Epidermal melanocyte (primary cell): ENCODE data around the gene SERPINB6.
A peak's percentile ranks its signal among the peaks of the same experiment; 100 is the strongest.
"Not testable (repeated sequence)": the region's sequence is repeated elsewhere in the genome, so short reads cannot be mapped to it uniquely, and the experiment has no call there.

ENCODE experiments used
- DNase-seq: peaks from one replicate; pipeline ENCODE4 v3.0.0; 2011; ENCODE audit warnings: low spot score; ENCODE audit not compliant: insufficient read length

Gene SERPINB6

DNA sequence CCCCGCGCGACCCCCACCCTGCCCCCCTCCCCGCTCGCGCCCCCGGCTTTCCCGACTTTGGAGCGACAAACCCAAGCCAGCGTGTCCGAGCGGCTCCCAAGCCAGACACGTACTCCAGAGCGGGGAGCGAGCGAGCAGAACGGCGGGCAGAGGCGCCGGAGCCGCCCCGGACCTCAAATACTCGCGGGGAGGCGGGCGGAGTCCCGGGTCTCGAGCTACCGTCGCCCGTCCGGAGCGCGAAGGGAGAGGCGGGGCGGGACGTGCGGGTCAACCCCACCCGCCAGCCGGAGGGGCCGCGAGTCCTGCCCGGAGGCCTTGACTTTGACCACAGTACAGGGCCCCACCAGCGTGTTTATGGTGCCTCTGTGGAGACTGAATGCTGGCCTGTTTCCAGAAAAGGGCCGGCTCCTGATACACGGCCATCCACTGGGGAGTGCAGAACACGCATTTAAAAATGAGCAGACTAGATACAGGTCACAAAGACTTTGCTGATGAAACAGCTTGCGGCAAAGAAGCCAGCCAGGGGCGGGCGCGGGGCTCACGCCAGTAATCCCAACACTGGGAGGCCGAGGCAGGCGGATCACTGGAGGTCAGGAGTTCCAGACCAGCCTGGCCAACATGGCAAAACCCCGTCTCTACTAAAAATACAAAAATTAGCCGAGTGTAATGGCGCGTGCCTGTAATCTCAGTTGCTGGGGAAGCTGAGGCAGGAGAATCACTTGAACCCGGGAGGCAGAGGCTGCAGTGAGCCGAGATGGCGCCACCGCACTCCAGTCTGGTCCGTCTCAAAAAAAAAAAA, at the start of gene SERPINB6:
Gene SERPINB6 (minus strand): TSS at position 148 of the 799 bp plus-strand sequence. CDS start 12,235 bp downstream, outside the sequence.
- peak; percentile 61 for DNase-seq

- no peak for DNase-seq
These were observed 48.5 kb upstream of the SERPINB6 start for GRCh38 chr6:3019749-3020320.

DNA sequence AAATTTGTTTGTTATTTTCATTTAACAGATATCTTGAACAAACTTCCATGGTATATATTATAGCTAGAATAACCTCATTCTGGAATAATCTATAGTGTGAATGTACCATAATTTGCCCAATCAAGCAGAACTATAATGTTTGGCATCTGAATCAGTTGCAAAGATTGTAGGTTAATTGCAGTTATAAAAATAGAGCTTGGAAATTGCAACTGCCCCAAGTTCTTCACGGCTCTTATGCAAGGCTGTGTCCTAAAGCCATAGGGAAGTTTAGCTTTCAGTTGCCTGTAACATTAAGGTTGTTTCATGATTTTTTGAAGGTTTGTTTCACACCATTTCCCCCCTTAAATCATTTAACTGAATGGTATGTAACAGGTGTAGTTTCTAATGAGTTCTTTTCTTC, 47.7 kb upstream of the SERPINB6 start:
- no peak for DNase-seq

DNA sequence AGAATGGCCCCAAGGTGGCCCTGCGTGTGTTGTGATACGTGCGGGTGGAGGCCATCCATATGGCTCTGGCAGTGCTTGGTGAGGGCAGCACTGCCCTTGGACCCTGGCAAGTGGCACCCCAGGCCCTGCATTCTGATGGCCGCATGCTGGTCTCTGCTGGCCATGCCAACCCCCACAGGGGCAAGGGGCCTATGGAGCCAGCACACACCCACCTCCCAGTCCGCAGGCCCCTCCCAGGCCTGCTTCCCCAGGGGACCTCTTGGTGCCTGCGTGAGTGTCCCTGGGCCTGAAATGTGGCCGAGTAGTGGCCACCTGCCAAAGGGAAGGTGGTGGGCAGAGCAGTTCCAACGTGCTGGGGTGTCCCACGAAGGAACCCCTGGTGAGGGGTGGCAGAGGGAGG, 45.9 kb upstream of the SERPINB6 start:
- DNase-seq = no peak

GRCh38 chr6:3016473-3017280, 45.3 kb upstream of the SERPINB6 start:
- DNase-seq = no peak

- DNase-seq = no peak
These were observed 43.8 kb upstream of the SERPINB6 start for GRCh38 chr6:3015144-3015543.

DNA sequence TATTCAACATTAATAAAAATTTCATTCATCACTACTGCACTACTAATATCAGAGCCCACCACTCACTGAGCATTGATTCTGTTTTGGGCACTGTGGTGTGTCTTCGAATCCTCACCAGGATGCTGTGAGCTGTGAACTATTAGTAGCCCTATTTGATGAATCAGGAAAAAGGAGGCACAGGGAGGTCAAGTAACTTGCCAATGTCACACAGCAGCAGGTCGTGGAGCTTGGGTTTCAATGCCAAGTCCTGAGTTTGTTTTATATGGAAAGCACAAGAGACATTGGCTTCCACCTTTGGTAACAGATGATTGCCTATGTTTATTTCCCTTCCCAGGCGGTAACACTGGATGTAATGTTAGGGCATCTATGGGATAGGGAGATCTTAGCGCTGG, 43.3 kb upstream of the SERPINB6 start:
- no peak for DNase-seq

GRCh38 chr6:3013901-3014674, 42.7 kb upstream of the SERPINB6 start:
- no peak for DNase-seq

DNA sequence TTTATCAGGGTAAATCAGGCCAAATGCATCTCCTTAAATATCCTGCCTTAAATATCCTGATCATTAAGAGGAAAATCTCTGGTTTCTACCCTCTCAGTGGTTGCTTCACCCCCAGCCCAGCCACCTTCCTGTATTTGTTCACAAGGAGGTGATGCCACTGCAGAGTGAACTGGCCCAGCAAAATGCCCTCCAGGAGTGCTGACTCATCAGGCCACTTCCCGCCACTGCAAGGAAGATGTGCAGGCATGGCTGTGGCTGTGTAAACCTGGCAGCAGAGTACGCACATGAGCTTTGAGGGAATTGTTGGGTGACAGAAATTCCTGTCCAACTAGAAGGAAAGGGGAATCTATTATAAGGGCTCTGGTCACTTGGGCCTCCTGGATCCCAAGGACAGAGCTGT, 42.1 kb upstream of the SERPINB6 start:
- DNase-seq = no peak

DNA sequence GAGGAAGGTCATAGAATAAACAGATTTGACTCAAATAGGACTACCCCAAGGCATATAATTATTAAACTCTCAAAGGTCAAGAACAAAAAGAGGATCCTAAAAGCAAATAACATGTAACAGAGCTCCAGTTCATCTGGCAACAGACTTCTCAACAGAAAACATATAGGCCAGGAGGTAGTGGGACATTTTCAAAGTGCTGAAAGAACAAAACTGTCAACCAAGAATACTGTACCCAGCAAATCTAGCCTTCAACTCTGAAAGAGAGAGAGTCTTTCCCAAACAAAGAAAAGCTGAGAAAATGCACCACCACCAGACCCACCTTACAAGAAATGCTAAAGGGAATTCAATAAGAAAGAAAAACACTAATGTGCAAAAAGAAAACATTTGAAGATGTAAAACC, 40.2 kb upstream of the SERPINB6 start:
- DNase-seq = no peak

DNA sequence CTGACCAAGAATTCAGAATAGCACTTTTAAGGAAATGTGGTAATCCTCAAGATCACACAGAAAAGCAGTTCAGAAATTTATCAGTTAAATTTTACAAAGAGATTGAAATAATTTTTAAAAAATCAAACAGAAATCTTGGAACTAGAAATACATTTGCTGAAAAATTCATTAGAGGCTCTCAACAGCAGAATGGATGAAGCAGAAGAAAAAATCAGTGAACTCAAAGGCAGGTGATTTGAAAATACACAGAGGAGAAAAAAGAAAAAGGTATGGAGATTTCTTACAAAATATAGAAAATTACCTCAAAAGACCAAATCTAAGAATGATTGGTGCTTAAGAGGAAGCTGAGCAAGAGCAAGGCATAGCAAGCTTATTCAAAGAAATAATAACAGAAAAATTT, 39.8 kb upstream of the SERPINB6 start:
- no peak for DNase-seq

- DNase-seq = no peak
These were observed 38.6 kb upstream of the SERPINB6 start for GRCh38 chr6:3009930-3010329.

GRCh38 chr6:3008712-3009265, 37.4 kb upstream of the SERPINB6 start:
- not testable (repeated sequence) for DNase-seq

DNA sequence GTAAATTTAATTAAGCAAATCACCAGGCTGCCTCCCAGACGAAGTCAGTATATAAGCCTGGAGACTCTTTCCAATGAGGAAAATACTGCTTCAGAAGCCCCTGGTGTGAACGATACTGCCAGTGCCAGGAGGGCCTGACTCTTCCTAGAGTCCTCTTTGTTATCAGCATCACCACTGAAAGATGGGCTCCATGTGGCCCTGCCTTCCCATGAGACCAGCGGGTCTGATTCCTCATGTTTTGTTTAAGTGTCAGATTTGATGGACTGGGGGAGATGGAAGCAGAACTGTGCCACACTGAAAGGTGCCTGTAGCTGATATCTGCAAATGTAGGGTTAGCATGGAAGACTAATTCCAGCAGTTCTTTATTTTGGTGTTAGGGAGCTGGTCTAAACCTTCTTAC, 36.2 kb upstream of the SERPINB6 start:
- DNase-seq = no peak

GRCh38 chr6:3006476-3006875, 35.1 kb upstream of the SERPINB6 start:
- no peak for DNase-seq

DNA sequence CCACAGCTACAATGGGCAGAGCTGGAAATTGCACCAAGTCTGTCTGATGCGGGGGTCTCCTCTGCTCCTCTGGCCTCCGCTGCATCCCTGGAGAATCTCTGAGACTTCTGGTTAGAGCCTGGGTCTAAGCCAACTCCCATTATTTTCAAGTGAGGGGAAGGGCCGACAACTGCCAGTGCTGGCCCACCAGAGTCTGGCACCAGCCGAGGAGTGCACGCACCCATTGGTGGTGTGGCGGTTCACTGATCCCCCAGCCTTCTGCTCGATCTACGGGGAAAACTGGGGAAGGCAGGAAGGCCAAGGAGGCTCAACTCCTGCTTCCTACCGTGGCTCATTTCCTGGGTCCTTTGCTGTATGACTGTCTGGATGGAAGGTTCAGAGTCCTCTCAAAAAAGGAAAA, 34.5 kb upstream of the SERPINB6 start:
- DNase-seq = no peak

DNA sequence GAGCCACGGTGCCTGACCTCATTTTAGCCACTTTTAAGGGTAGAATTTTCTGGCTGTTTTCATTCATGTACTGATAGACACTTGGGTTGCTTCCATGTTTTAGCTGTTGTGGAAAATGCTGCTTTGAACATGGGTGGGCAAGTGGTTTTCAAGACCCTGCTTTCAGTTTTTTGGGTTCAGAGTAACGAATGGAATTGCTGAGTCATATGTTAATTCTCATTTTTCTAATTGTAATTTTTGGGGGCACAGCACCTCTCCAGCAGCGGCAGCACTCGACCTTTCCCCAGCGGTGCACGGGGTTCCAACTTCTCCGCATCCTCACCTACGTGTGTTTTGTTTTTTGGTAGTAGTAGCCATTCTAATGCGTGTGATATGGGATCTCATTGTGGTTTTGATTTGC, 33.7 kb upstream of the SERPINB6 start:
- no peak for DNase-seq

DNA sequence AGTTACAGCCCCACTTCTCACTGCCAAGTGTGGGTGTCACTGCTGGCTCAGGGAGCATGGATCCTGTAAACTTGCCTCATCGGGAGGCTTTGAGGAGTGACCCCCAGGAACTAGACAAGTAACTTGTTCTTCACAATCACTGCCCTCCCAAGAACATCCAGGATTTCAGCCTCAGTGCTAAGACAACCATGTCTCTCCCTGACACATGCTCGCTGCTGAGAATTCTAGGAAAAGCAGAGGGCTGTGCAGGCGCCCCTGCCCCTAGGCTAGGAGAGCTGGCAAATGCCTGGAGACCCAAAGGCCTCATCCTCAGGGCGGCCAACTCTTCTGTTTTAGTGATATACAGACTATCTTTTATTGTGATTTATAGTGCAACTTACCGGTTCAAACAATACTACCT, 31.9 kb upstream of the SERPINB6 start:
- not testable (repeated sequence) for DNase-seq

GRCh38 chr6:3001773-3002293, 30.5 kb upstream of the SERPINB6 start:
- peak; percentile 54 for DNase-seq

GRCh38 chr6:3001146-3001772, 29.9 kb upstream of the SERPINB6 start:
- DNase-seq = no peak
